HPDE6-E6E7 (cell line): ENCODE measurements around the gene SLC2A4.
A peak's percentile ranks its signal among the peaks of the same experiment; 100 is the strongest.
"Not testable (repeated sequence)": the region's sequence is repeated elsewhere in the genome, so short reads cannot be mapped to it uniquely, and the experiment has no call there.

Source experiments
- DNase-seq: peaks from one replicate; pipeline ENCODE4 v3.0.0; 2011; ENCODE audit warnings: missing footprints; ENCODE audit errors: extremely low spot score

Gene SLC2A4

GRCh38 chr17:7281074-7281952 is at the start of gene SLC2A4:
SLC2A4 (plus strand) TSS chr17:7281718; CDS start chr17:7281935, 217 bp downstream.
- DNase-seq = peak; percentile 93

- no peak for DNase-seq
These were observed 49.4 kb upstream of the SLC2A4 start for GRCh38 chr17:7232114-7232513.

- no peak for DNase-seq
These were observed 47.8 kb upstream of the SLC2A4 start for GRCh38 chr17:7233701-7234082.

DNA sequence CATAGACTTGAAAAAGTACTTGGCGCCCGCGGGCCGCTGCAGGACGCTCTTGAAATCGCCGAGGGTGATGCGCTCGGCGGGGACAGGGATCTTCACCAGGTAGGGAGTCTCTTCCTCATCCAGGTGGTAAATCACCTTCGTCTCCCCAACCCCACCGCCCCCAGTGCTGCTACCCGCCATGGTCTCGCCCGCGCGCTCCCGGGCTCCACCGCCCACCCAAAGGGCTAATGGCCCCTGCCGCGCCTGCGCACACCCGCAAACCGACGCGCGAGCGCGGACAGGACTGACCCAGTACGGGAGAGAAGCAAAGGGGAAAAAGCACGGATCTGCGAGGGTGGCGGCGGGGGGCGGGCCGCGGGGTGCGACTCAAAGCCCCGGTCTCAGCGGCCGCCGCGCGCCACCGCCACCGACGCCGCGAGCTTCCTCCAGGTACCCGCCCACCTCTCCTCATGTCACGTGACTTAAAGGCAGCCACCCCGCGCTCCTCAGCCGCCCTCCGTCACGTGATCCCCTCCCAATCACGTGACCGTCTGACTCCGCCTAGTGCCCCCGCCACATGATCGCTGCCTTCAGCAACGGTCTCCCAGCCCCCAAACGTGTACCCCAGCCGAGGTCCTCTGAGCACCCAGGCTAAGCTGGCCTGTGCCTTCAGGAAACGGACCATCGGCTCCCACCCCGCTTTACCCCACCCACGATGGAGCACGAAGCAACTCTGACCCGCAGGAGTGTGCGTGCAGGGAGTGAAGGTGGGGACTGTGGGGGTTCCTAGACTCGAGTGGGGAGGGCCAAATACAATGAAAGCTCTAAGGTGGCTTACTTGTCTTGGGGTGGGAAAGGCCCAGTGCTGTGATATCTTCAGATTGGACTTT is 47.2 kb upstream of the SLC2A4 start, which contains the start of gene DVL2:
TSS of gene DVL2 (minus strand) at position 435 of the 869 bp plus-strand sequence. CDS start at position 180, 255 bp downstream.
- peak; percentile 83 for DNase-seq

DNA sequence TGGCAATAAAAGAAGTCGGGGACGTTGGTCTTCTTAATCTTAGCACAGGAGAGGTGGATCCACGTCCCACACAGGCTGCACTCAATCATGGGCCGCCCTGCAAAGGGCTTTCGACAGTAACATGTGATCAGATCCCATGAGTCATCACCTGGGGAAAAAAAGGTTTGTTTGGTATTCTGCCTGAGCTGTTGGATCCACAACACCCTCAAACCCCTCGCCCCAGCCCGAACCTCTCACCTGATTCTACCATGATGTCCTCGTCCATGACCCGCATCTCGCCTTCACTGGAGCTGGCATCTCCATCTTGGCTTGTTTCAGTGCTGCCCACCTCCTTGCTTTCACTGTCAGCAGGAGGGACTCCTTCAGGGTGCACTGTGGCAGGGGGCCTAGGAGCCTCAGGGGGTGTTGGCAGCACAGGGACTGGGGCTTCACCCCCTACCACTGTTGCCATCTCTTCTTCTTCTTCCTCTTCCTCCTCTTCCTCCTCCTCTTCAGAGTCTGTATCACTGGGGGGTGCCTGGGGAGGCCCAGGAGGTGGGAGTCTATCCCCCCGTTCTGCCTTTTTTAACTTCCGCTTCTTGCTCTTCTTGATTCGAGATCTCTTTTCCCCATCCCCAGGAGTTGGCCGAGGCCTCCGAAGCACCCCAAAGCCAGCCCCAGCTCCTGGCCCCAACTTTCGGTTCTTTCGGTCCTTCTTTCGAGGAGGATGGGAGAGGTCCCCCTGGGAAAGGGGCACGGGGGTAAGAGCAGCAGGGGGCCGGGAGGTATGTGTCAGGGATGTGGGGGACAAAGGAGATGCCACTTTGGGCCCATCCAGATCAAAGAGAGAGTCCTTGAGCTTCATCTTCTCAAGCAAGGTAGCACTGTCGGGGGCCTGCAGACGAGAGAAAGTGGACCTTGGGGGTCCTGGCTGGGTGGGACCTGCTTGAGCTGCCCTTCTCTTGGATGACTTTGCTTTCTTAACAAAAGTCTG is 45.5 kb upstream of the SLC2A4 start:
- DNase-seq = no peak

DNA sequence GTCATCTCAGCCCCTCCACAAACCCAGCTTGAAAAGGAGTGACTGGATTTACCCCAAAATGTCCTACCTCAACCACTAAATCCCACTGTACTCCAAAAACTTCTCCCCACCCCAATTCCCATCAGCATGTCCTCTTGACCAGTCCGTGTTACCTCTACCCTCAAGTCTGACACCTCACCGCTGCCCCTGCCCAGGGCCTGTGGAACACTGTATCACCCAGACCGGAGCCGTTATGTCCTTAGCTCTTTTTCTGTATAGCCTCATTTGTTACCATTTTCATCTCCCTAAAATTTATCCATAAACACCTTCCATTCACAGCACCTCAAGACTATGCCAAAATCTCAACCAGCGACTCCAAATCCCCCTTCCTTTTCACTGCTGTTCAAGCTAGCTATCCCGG is 44.7 kb upstream of the SLC2A4 start:
- DNase-seq = no peak

DNA sequence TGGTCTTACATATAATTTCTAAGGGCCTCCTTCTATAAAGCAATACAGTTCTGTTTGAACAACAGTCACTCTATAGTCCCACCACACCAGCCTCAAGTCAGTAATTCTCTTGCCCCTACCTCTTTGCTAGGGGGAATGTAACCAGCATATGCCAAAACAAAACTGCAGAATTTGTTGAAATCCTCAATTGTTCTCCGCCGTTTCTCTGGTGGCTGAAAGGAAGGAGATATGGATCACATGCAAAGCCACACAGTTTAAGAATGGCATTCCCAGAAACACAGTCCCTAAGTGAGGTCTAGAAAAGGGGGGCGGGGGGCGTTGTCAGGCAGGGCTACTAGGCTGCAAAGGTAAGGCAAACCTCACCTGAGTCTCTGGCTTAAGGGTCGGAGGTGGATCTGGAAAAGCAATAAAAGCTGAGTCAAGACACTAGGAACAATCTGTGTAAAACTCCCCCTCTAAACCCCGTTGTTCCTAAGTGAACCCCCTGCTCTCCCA is 44.2 kb upstream of the SLC2A4 start:
- no peak for DNase-seq

GRCh38 chr17:7237761-7238419 is 43.6 kb upstream of the SLC2A4 start:
- no peak for DNase-seq

GRCh38 chr17:7238420-7239090 is 43.0 kb upstream of the SLC2A4 start:
- DNase-seq = no peak

GRCh38 chr17:7239091-7240027 is 42.2 kb upstream of the SLC2A4 start, which contains the start of gene PHF23:
PHF23 (minus strand) TSS chr17:7239457; CDS start chr17:7239279, 178 bp downstream.
- DNase-seq = peak; percentile 98

GRCh38 chr17:7240375-7240774 is 41.1 kb upstream of the SLC2A4 start:
- no peak for DNase-seq

DNA sequence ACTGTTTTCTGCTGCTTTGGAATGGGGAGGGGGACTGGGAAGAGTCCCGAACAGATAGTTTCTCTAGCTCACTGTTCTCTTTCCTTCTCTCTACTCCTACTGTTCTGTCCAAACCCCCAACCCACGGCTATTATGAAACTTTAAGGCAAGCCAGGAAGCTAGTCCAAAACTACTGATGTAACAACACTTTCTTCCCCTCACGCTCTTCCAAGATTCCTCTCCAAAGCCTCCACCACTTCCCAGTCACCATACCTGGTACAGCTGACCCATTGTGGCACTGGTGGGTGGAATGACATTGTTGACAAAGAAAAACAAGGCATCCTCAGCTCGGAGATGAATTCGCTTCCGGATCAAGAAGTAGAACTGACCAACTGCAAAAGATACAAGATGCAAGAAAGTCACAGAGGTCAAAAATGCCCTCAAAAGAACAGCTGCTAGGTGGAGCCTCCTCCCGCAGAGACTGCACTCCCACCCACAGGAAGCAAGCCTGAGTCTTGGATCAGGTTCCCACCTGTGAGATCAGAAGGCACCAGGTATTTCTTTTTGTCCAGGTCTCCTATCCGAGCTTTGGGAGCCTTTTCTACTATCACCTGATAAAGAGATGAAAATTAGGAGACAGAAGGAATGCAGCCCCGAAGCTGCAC is 40.3 kb upstream of the SLC2A4 start:
- no peak for DNase-seq

DNA sequence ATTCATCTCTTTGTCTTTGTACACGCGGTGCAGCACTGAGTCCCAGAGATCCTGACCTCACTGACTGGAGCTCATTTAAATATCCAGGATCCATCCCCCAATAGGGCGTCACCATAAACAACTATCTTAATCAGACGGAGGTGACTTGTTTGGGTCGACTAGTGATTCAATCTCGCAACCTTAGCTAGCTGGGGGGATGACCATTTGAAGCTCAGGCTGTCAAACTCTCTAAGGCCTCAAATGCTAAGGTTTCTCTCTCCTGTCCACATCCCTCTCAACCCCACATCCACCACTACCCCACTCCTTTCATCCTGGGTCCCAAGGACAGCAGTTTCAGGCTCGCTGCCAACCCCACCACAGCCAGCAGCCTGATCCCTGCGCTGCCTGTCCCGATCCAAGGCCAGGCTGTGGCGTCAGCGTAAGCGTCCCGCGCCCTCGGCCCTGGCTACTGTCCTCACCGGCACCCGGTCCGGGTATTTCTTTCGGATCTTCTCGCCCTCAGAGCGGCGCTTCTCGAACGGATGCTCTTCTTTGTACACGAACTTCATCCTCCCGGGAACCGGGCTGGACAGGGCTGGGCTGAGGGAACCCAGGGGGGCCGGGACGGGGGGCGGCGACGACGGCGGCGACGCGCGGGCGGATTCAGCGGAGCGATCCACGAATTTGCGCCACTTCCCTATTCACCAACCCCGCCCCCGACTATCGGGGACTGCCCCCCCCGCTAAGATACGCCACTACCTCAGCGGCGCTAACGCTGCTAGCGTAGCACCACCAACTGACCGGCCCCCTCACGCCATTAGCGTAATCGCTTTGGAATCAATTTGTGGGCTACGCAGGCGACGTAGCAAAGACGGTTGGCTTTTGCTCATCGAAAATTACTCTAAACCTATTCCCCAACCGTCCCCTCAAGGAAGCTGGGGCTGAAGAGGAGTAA is 39.5 kb upstream of the SLC2A4 start, which contains the start of gene GABARAP:
TSS of gene GABARAP (minus strand) at position 667 of the 934 bp plus-strand sequence. CDS start at position 548, 119 bp downstream.
- no peak for DNase-seq

DNA sequence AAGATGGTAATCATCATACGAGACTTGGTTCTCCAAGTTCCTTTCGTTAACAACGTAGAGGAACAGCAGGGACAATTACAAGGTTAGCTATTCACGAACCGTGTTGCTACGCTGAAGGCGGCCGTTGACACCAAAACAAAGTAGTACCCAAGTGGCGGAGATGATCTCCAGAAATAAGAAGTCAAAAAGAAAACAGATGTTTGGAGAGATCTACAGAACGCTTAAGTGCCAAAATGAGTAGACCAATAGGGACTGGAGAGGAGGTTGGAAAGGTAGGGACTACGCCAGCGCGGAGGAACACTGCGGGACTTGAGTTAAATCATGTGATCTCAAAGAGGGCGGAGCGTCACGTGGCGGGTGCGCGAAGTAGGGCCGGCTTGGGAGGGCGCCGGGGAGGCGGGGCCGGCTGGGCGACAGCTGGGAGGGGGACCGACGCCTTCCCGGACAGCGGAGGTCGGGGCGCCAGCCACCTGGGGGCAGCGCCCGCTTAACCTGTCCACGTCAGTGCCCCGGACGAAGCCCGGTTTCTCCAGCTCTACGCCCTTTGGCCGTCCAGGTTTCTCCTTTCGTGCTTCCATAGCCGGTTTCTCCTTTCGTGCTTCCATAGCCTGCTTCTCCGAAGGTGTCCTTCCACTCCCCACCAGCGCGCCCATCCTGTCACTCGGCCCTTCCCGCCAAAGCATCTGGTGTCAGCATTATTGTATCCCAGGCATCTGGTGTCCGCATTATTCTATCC is 38.6 kb upstream of the SLC2A4 start:
- no peak for DNase-seq

DNA sequence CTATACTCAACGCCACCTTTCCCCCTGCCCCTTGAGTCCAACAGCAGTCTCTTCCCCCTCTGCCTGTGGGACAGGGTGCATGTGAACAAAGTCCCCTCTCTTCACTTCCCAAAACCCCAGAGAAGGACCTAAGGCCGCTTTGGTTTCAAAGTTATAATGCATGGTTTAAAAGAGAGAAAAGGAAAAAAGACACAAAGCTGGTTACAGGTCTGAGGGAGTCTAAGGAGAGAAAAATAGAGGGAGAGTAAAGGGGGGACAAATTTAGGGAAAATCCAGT is 38.1 kb upstream of the SLC2A4 start:
- no peak for DNase-seq

DNA sequence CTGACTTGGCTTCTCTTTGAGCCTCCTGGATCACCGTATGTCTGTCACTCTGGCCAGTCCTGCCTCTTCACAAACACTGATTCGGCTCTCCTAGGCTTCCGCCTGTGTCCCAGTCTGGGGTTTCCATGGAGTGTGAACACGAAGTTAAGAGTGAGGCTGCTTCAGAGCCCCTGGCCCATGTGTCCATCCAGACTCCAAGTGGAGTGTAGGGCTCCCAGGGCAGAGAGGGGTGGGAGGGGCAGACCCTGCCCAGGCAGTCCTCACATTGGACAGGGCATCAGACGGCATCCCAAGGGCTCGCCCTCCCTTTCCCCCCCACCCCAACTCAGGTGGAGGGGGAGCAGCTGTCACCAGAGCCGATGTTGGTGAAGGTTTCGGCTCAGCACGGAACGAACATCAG is 37.7 kb upstream of the SLC2A4 start:
- DNase-seq = not testable (repeated sequence)

DNA sequence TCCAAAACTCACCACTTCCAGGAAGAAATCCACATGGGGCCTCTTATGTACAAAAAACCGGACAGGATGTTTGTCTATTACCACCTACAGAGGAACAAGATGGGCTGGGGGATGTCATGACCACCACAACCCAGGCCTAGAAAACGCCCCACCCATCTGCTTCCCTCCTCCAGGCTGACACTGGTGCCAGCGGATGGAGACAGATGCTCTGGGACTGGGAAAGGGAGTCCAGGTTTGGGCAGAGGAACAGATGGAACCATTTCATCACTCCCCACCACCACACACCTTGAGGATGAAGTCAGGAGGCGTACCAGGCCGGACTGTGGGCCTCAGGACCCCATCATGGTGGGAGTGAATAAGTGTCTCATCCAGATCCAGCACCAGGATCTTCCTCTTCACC is 34.7 kb upstream of the SLC2A4 start:
- no peak for DNase-seq
